ENCODE measurements around the gene ABCA2.

Gene ABCA2

DNA sequence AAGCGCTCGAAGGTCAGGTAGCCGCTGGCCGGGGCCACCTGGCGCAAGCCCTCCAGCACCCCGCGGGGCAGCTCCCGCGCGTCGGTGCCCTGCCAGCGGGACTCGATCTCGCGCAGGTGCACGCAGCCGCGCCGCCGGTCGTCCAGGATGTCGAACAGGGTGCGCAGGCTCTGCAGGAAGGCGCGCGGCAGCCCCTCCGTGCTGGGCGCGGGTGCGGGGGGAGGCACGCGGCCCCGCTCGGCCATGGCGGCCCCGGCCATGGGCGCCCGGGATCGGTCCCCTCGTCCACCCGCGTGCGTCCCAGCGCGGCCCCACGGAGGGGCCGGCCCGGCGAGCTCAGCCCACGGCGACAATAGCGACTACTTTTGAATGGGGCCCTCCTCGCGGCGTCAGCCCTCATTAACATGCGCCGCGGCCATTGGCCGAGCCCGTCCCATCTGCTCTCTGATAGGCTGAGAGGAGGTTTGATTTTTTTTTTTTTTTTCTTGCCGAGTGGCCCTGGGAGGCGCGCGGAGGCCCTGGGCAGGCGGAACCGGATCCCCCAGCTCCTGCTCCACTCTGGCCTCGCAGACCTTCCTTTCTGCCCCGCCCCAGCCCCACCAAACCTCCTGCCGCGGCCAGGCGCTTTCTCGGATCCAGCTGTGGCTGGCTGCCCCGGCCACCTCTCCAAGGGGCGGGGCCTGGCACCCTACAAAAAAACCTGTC is 42.3 kb upstream of the ABCA2 start, which contains the start of gene SAPCD2:
SAPCD2 (minus strand) TSS at position 357 of the 705 bp plus-strand sequence; CDS start at position 260, 97 bp downstream.
- DNase-seq (ENCODE audit: low read depth, low spot score) = no peak
- Histone ChIP-seq H3K36me3 (ENCODE audit: control insufficient read depth, insufficient read depth, low read length) (no peaks in the 10 kb centered on the region; the same call in 1 of the 2 replicates), H3K27ac (ENCODE audit: low read length) (no peak within 1 kb of the TSS), H3K9me3 (ENCODE audit: control insufficient read depth, insufficient read depth, low read length) (no peaks in the 10 kb centered on the region), H3K4me1 (ENCODE audit: control insufficient read depth, insufficient read depth, low read length) (peaks cover 14% of the 10 kb centered on the region), H3K27me3 (ENCODE audit: control insufficient read depth, insufficient read depth, low read length) (no peaks in the 10 kb centered on the region), H3K4me3 (ENCODE audit: low read length) (peak within 1 kb of the TSS; percentile 76)
- WGBS (ENCODE audit: insufficient coverage, insufficient read length) = no CpG with 5 or more reads among the region's 74 CpGs

DNA sequence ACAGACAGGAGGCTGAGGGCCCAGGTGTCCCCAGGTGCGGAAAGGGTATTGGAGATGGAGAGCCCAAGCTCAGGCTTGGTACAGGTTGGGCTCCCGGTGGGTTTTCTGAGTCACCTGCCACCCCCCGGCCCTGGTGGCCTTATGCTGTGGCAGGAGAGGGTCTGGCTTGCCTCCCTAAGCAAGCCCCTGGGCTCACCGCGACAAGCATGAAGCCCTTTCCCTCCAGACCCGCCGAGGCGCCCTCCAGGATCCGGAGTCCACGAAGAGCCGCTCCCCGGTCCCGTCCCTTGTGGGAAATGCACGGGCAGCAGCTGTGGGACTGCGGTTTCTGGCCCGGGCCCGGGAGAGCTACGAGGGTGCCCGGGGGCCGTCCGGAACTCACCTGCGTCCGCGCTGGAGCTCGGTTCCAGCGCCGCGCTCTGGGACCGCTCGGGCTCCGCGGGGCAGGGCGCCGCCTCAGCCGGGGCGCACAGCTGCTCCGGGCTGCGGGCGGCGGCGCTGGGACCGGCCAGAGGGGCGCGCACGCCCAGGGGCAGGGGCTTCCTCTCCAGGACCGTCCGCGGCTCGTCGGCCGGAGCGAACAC is 41.6 kb upstream of the ABCA2 start:
- H3K9me3 ChIP-seq (ENCODE audit: control insufficient read depth, insufficient read depth, low read length) = no peaks in the 10 kb centered on the region
- DNase-seq (ENCODE audit: low read depth, low spot score) = no peak
- no peak overlapping the region for H3K27ac ChIP-seq (ENCODE audit: low read length)
- peaks cover 12% of the 10 kb centered on the region for H3K4me1 ChIP-seq (ENCODE audit: control insufficient read depth, insufficient read depth, low read length)
- WGBS (ENCODE audit: insufficient coverage, insufficient read length) = no CpG with 5 or more reads among the region's 52 CpGs
- no peaks in the 10 kb centered on the region for H3K27me3 ChIP-seq (ENCODE audit: control insufficient read depth, insufficient read depth, low read length)
- H3K4me3 ChIP-seq (ENCODE audit: low read length) = peak overlapping the region; percentile 76
- peaks cover 3% of the 10 kb centered on the region; the same call in 1 of the 2 replicates for H3K36me3 ChIP-seq (ENCODE audit: control insufficient read depth, insufficient read depth, low read length)

- Histone ChIP-seq H3K36me3 (ENCODE audit: control insufficient read depth, insufficient read depth, low read length) (peaks cover 6% of the 10 kb centered on the region; the same call in 1 of the 2 replicates), H3K9me3 (ENCODE audit: control insufficient read depth, insufficient read depth, low read length) (no peaks in the 10 kb centered on the region), H3K4me3 (ENCODE audit: low read length) (peak overlapping the region; percentile 76; the same call in 1 of the 2 replicates), H3K27ac (ENCODE audit: low read length) (no peak overlapping the region), H3K27me3 (ENCODE audit: control insufficient read depth, insufficient read depth, low read length) (no peaks in the 10 kb centered on the region), H3K4me1 (ENCODE audit: control insufficient read depth, insufficient read depth, low read length) (peaks cover 12% of the 10 kb centered on the region)
- DNase-seq (ENCODE audit: low read depth, low spot score) = no peak
- no CpG with 5 or more reads among the region's 17 CpGs for WGBS (ENCODE audit: insufficient coverage, insufficient read length)
Measured at GRCh38 chr9:137068539-137069507, 40.8 kb upstream of the ABCA2 start.

DNA sequence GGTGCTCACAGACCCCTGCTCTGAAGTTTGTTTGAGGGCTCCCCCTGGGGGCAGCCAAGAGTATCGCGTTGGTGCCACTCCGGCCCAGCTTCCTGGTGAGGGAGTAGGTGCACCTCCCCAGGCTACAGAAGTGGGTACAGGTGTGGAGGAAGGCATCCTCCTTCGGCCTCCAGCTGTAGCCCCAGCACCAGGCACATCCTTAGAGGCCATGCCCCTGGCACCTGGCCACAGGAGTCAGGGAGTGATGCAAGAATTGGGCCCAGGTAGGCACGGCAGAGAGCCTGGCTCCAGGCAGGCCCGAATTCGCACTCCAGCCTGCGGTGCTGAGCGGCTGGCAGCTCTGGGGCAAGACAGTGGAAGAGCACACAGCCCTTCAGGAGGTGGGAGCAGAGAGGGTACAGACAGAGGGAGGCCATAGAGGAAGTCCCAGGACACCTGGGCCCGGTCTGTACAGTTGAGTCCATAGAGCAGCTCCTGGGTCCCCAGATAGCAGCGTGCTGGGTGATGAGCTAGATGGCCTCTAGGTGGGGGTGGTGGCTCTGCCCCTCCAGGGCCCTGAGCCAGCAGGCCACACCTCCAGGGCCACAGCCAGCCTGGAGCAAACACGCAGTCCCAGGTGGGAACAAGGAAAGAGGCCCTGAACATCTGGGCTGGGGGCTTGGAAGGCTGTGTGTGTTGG is 40.0 kb upstream of the ABCA2 start:
- H3K9me3 ChIP-seq (ENCODE audit: control insufficient read depth, insufficient read depth, low read length) = no peaks in the 10 kb centered on the region
- no CpG with 5 or more reads among the region's 12 CpGs for WGBS (ENCODE audit: insufficient coverage, insufficient read length)
- peaks cover 6% of the 10 kb centered on the region; the same call in 1 of the 2 replicates for H3K36me3 ChIP-seq (ENCODE audit: control insufficient read depth, insufficient read depth, low read length)
- DNase-seq (ENCODE audit: low read depth, low spot score) = no peak
- H3K4me1 ChIP-seq (ENCODE audit: control insufficient read depth, insufficient read depth, low read length) = peaks cover 13% of the 10 kb centered on the region
- H3K27me3 ChIP-seq (ENCODE audit: control insufficient read depth, insufficient read depth, low read length) = no peaks in the 10 kb centered on the region
- no peak overlapping the region for H3K4me3 ChIP-seq (ENCODE audit: low read length)
- H3K27ac ChIP-seq (ENCODE audit: low read length) = no peak overlapping the region

GRCh38 chr9:137066096-137066861 is 38.2 kb upstream of the ABCA2 start:
- Histone ChIP-seq H3K36me3 (ENCODE audit: control insufficient read depth, insufficient read depth, low read length) (peaks cover 6% of the 10 kb centered on the region; the same call in 1 of the 2 replicates), H3K27me3 (ENCODE audit: control insufficient read depth, insufficient read depth, low read length) (no peaks in the 10 kb centered on the region), H3K9me3 (ENCODE audit: control insufficient read depth, insufficient read depth, low read length) (no peaks in the 10 kb centered on the region), H3K4me3 (ENCODE audit: low read length) (no peak overlapping the region), H3K4me1 (ENCODE audit: control insufficient read depth, insufficient read depth, low read length) (peaks cover 13% of the 10 kb centered on the region), H3K27ac (ENCODE audit: low read length) (no peak overlapping the region)
- no peak for DNase-seq (ENCODE audit: low read depth, low spot score)
- no CpG with 5 or more reads among the region's 26 CpGs for WGBS (ENCODE audit: insufficient coverage, insufficient read length)

GRCh38 chr9:137065336-137065967 is 37.4 kb upstream of the ABCA2 start:
- no CpG with 5 or more reads among the region's 23 CpGs for WGBS (ENCODE audit: insufficient coverage, insufficient read length)
- Histone ChIP-seq H3K4me3 (ENCODE audit: low read length) (no peak overlapping the region), H3K27me3 (ENCODE audit: control insufficient read depth, insufficient read depth, low read length) (no peaks in the 10 kb centered on the region), H3K36me3 (ENCODE audit: control insufficient read depth, insufficient read depth, low read length) (peaks cover 6% of the 10 kb centered on the region; the same call in 1 of the 2 replicates), H3K9me3 (ENCODE audit: control insufficient read depth, insufficient read depth, low read length) (no peaks in the 10 kb centered on the region), H3K27ac (ENCODE audit: low read length) (no peak overlapping the region), H3K4me1 (ENCODE audit: control insufficient read depth, insufficient read depth, low read length) (peaks cover 10% of the 10 kb centered on the region)
- no peak for DNase-seq (ENCODE audit: low read depth, low spot score)

DNA sequence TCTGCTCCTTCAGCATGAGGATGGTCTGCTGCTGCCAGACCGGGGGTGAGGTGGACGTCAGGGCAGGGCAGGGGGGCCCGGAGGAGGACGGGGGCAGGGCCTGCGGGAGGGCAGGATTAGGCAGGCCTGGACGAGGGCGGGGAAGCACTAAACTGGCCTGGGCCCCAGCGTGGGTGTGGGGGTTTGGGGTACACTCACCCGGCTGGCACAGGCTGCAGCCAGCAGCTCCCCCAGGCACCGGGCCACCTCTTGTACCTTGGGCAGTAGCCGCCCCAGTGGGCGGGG is 36.8 kb upstream of the ABCA2 start:
- H3K4me1 ChIP-seq (ENCODE audit: control insufficient read depth, insufficient read depth, low read length) = peaks cover 10% of the 10 kb centered on the region
- H3K27ac ChIP-seq (ENCODE audit: low read length) = no peak overlapping the region
- H3K9me3 ChIP-seq (ENCODE audit: control insufficient read depth, insufficient read depth, low read length) = no peaks in the 10 kb centered on the region
- peaks cover 6% of the 10 kb centered on the region; the same call in 1 of the 2 replicates for H3K36me3 ChIP-seq (ENCODE audit: control insufficient read depth, insufficient read depth, low read length)
- no peaks in the 10 kb centered on the region for H3K27me3 ChIP-seq (ENCODE audit: control insufficient read depth, insufficient read depth, low read length)
- WGBS (ENCODE audit: insufficient coverage, insufficient read length) = no CpG with 5 or more reads among the region's 12 CpGs
- H3K4me3 ChIP-seq (ENCODE audit: low read length) = no peak overlapping the region
- no peak for DNase-seq (ENCODE audit: low read depth, low spot score)

GRCh38 chr9:137064027-137064879 is 36.2 kb upstream of the ABCA2 start:
- H3K4me3 ChIP-seq (ENCODE audit: low read length) = no peak overlapping the region
- H3K4me1 ChIP-seq (ENCODE audit: control insufficient read depth, insufficient read depth, low read length) = peaks cover 9% of the 10 kb centered on the region
- H3K27me3 ChIP-seq (ENCODE audit: control insufficient read depth, insufficient read depth, low read length) = no peaks in the 10 kb centered on the region
- H3K36me3 ChIP-seq (ENCODE audit: control insufficient read depth, insufficient read depth, low read length) = peaks cover 6% of the 10 kb centered on the region; the same call in 1 of the 2 replicates
- H3K9me3 ChIP-seq (ENCODE audit: control insufficient read depth, insufficient read depth, low read length) = no peaks in the 10 kb centered on the region
- DNase-seq (ENCODE audit: low read depth, low spot score) = no peak
- no CpG with 5 or more reads among the region's 55 CpGs for WGBS (ENCODE audit: insufficient coverage, insufficient read length)
- no peak overlapping the region for H3K27ac ChIP-seq (ENCODE audit: low read length)

All from iPS DF 6.9 (cell line).